Ureter (tissue), 1 donor: ENCODE data around the gene TPX2. TPM values are rescaled to one million over a fixed set of nuclear protein-coding genes. Genes with fewer than 3 reads are reported as not detected.

ENCODE experiments used
- DNase-seq: peaks from one replicate; pipeline ENCODE4 v3.0.0-alpha.2; 2020; ENCODE audit warnings: low spot score
- total RNA-seq: library from RNA; stranded (reverse); gene quantifications from one replicate; pipeline ENCODE4 v1.2.4, GENCODE V29; 2023
- donor health status: DM: yes; HTN: yes; CAD: no.

Gene TPX2
- total RNA-seq, 1 donor from 2014 or later: 0.81 TPM

GRCh38 chr20:31831211-31831610 is 92.1 kb downstream of the TPX2 start:
- no peak for DNase-seq

GRCh38 chr20:31831771-31832306 is 92.7 kb downstream of the TPX2 start:
- DNase-seq: no peak

- no peak for DNase-seq
Measured at GRCh38 chr20:31833130-31833930, 94.2 kb downstream of the TPX2 start.

GRCh38 chr20:31833931-31834521 is 94.9 kb downstream of the TPX2 start:
- no peak for DNase-seq

GRCh38 chr20:31835554-31835953 is 96.5 kb downstream of the TPX2 start:
- DNase-seq: no peak

GRCh38 chr20:31835977-31836852 is 97.1 kb downstream of the TPX2 start:
- DNase-seq: peak; percentile 81

- no peak for DNase-seq
Measured at GRCh38 chr20:31836853-31837608, 97.9 kb downstream of the TPX2 start.

GRCh38 chr20:31837896-31838397 is 98.9 kb downstream of the TPX2 start:
- DNase-seq: no peak

- DNase-seq: no peak
Measured at GRCh38 chr20:31838646-31839292, 99.7 kb downstream of the TPX2 start.

- no peak for DNase-seq
Measured at GRCh38 chr20:31839782-31840487, 100.8 kb downstream of the TPX2 start.

- DNase-seq: no peak
Measured at GRCh38 chr20:31840906-31841816, 102.1 kb downstream of the TPX2 start.

GRCh38 chr20:31841928-31842327 is 102.8 kb downstream of the TPX2 start:
- no peak for DNase-seq

GRCh38 chr20:31842471-31843157 is 103.5 kb downstream of the TPX2 start:
- no peak for DNase-seq

GRCh38 chr20:31843288-31843687 is 104.2 kb downstream of the TPX2 start:
- no peak for DNase-seq

GRCh38 chr20:31843881-31844280 is 104.8 kb downstream of the TPX2 start:
- DNase-seq: no peak

- DNase-seq: no peak
Measured at GRCh38 chr20:31844737-31845299, 105.7 kb downstream of the TPX2 start.

- DNase-seq: peak; percentile 64
Measured at GRCh38 chr20:31845300-31845863, 106.3 kb downstream of the TPX2 start, which contains the start of gene FOXS1. TSS of gene FOXS1 (minus strand) at chr20:31845604. CDS start at chr20:31845542, 62 bp downstream.

GRCh38 chr20:31846793-31847138 is 107.7 kb downstream of the TPX2 start:
- no peak for DNase-seq
